A549 (cell line): ENCODE data around the gene SYNPR. TPM values are rescaled to one million over a fixed set of nuclear protein-coding genes. Genes with fewer than 3 reads are reported as not detected.

Source experiments
- ATAC-seq, 2 experiments: fragments of 200-7000 bp in 1 of 2; fragments of >200 bp in 1 of 2; cut with Nextera tagmentation in 1 of 2; cut with Tn5 transposase in 1 of 2; 3 replicates each; pipeline versions ENCODE4 v1.8.0 to v1.9.1; 2018 to 2020; ENCODE audit warnings: mild to moderate bottlenecking in 1 of 2, moderate library complexity in 1 of 2
- CTCF ChIA-PET: fragments of 300-600 bp; sonication (Branson Sonifier 250); formaldehyde crosslinking; extraction: SDS; loops from one replicate; lab custom pipeline; 2021; ENCODE audit warnings: antibody characterized with exemption, inconsistent platforms; lab: Yijun Ruan, JAX
- POLR2A ChIA-PET: fragments of 350-600 bp; formaldehyde crosslinking; extraction: SDS; loops from one replicate; lab custom pipeline; 2021; ENCODE audit warnings: antibody characterized with exemption, inconsistent platforms; lab: Yijun Ruan, JAX
- DNase-seq, 2 experiments: peaks; one replicate each; pipeline versions ENCODE4 v3.0.0 to v3.0.0-alpha.2; 2011 to 2016; ENCODE audit warnings: low read depth in 1 of 2, low spot score in 1 of 2
- FAIRE-seq: peaks from 2 replicates; lab custom pipeline; 2011; peaks lifted over from hg19 to GRCh38; lab: Jason Lieb, UNC
- H3K27ac ChIP-seq, 2 experiments: fragments of >200 bp; sonication (Bioruptor Twin); formaldehyde crosslinking; 3 replicates each; pipeline ENCODE4 v1.5.1; 2016 to 2017
- H3K4me1 ChIP-seq: fragments of >200 bp; sonication (Bioruptor Twin); formaldehyde crosslinking; 3 replicates; pipeline ENCODE4 v1.6.1; 2016
- H3K4me2 ChIP-seq: fragments of >200 bp; sonication (Bioruptor Twin); formaldehyde crosslinking; 3 replicates; pipeline ENCODE4 v1.6.1; 2016
- H3K4me3 ChIP-seq: fragments of >200 bp; sonication (Bioruptor Twin); formaldehyde crosslinking; 3 replicates; pipeline ENCODE4 v1.5.1; 2016
- H3K9me3 ChIP-seq: fragments of >200 bp; sonication (Bioruptor Twin); formaldehyde crosslinking; 3 replicates; pipeline ENCODE4 v1.6.1; 2016
- ATOH8 ChIP-seq: fragments of 250-450 bp; sonication (Bioruptor Pico); IDR thresholded peaks from 2 replicates; pipeline ENCODE4 v1.5.0; 2020; ENCODE audit warnings: low read depth, mild to moderate bottlenecking, moderate library complexity
- BCL3 ChIP-seq: fragments of >200 bp; sonication (Bioruptor Twin); formaldehyde crosslinking; IDR thresholded peaks from 3 replicates; pipeline ENCODE4 v1.6.1; 2016
- CEBPB ChIP-seq, 2 experiments: fragments of >200 bp in 1 of 2; sonication (Bioruptor Twin) in 1 of 2; formaldehyde crosslinking in 1 of 2; IDR thresholded peaks; 2 replicates each; pipeline ENCODE4 v1.6.1; 2012 to 2016
- CHD2 ChIP-seq: fragments of 150-350 bp; IDR thresholded peaks from 2 replicates; pipeline ENCODE4 v1.6.1; 2014; ENCODE audit warnings: low read length; ENCODE audit not compliant: partially characterized antibody
- CHD4 ChIP-seq: fragments of 200-600 bp; sonication (generic); IDR thresholded peaks from 2 replicates; pipeline ENCODE4 v1.6.1; 2016; ENCODE audit warnings: antibody characterized with exemption, mild to moderate bottlenecking, borderline replicate concordance
- E2F6 ChIP-seq: IDR thresholded peaks from 2 replicates; pipeline ENCODE4 v1.6.1; 2012; ENCODE audit warnings: low read depth, borderline replicate concordance
- EHMT2 ChIP-seq: fragments of 200-600 bp; sonication (generic); IDR thresholded peaks from 2 replicates; pipeline ENCODE4 v1.6.1; 2016; ENCODE audit warnings: antibody characterized with exemption, low read depth, mild to moderate bottlenecking, moderate library complexity
- ELK1 ChIP-seq: fragments of 150-350 bp; IDR thresholded peaks from 2 replicates; pipeline ENCODE4 v1.6.1; 2014; ENCODE audit warnings: low read depth, mild to moderate bottlenecking, low read length
- HDAC2 ChIP-seq: fragments of 200-600 bp; sonication (generic); IDR thresholded peaks from 2 replicates; pipeline ENCODE4 v1.6.1; 2016
- HMGXB4 ChIP-seq: fragments of 250-450 bp; sonication (Bioruptor Pico); IDR thresholded peaks from 2 replicates; pipeline ENCODE4 v1.5.0; 2021; ENCODE audit warnings: mild to moderate bottlenecking, moderate library complexity, borderline replicate concordance
- HOXA7 ChIP-seq: fragments of 250-450 bp; sonication (Bioruptor Pico); IDR thresholded peaks from 2 replicates; pipeline ENCODE4 v1.5.0; 2020; ENCODE audit warnings: mild to moderate bottlenecking, moderate library complexity
- HOXB13 ChIP-seq: fragments of 250-450 bp; sonication (Bioruptor Pico); IDR thresholded peaks from 2 replicates; pipeline ENCODE4 v1.5.0; 2020; ENCODE audit warnings: low read depth, mild to moderate bottlenecking, moderate library complexity
- HOXB5 ChIP-seq: fragments of 250-450 bp; sonication (Bioruptor Pico); IDR thresholded peaks from 2 replicates; pipeline ENCODE4 v1.5.0; 2020; ENCODE audit warnings: mild to moderate bottlenecking, moderate library complexity
- JUNB ChIP-seq: fragments of >200 bp; sonication (Bioruptor Twin); formaldehyde crosslinking; IDR thresholded peaks from 2 replicates; pipeline ENCODE4 v1.6.1; 2016
- MAFK ChIP-seq: fragments of 450-650 bp; IDR thresholded peaks from 2 replicates; pipeline ENCODE4 v1.6.1; 2014; ENCODE audit not compliant: partially characterized antibody
- MAZ ChIP-seq: fragments of 150-350 bp; IDR thresholded peaks from 2 replicates; pipeline ENCODE4 v1.6.1; 2014; ENCODE audit warnings: antibody characterized with exemption, low read depth, low read length, borderline replicate concordance
- MYC ChIP-seq: IDR thresholded peaks from 2 replicates; pipeline ENCODE4 v1.6.1; 2012; ENCODE audit warnings: mild to moderate bottlenecking, inconsistent platforms, low read length, improper control_type of control experiment, borderline replicate concordance
- NFE2L2 ChIP-seq: fragments of 150-350 bp; conservative IDR thresholded peaks from 2 replicates; pipeline ENCODE4 v1.6.1; 2014; ENCODE audit warnings: low read length
- PHF8 ChIP-seq: fragments of 200-600 bp; sonication (generic); IDR thresholded peaks from 2 replicates; pipeline ENCODE4 v1.6.1; 2016; ENCODE audit warnings: low read depth, mild to moderate bottlenecking, antibody characterized with exemption, moderate library complexity, borderline replicate concordance
- POLR2AphosphoS2 ChIP-seq: conservative IDR thresholded peaks from 2 replicates; pipeline ENCODE4 v1.6.1; 2012; ENCODE audit warnings: low read length, improper control_type of control experiment, inconsistent platforms
- RCOR1 ChIP-seq: fragments of 150-350 bp; IDR thresholded peaks from 2 replicates; pipeline ENCODE4 v1.6.1; 2014; ENCODE audit warnings: antibody characterized with exemption, low read length, low read depth
- RFX5 ChIP-seq: fragments of 450-650 bp; IDR thresholded peaks from 2 replicates; pipeline ENCODE4 v1.7.1; 2014; ENCODE audit warnings: antibody characterized with exemption, mild to moderate bottlenecking, moderate library complexity
- SREBF2 ChIP-seq: fragments of 450-650 bp; IDR thresholded peaks from 2 replicates; pipeline ENCODE4 v1.6.1; 2014; ENCODE audit warnings: mild to moderate bottlenecking, moderate library complexity
- TFCP2L1 ChIP-seq: fragments of 250-450 bp; sonication (Bioruptor Pico); IDR thresholded peaks from 2 replicates; pipeline ENCODE4 v1.5.0; 2021; ENCODE audit warnings: mild to moderate bottlenecking
- TP53 ChIP-seq: fragments of 250-450 bp; sonication (Bioruptor Pico); IDR thresholded peaks from 2 replicates; pipeline ENCODE4 v1.5.0; 2021; ENCODE audit warnings: mild to moderate bottlenecking, moderate library complexity
- ZC3H11A ChIP-seq: fragments of 450-650 bp; IDR thresholded peaks from 2 replicates; pipeline ENCODE4 v1.6.1; 2014; ENCODE audit warnings: antibody characterized with exemption, mild to moderate bottlenecking
- WGBS: methylation state at CpG from one replicate; pipeline ENCODE4 v1.1.6; 2017; ENCODE audit errors: missing lambda C conversion rate; 5-methylcytosine and 5-hydroxymethylcytosine counted together
- polyA plus RNA-seq, 4 experiments: library from polyadenylated mRNA; depleted of rRNA in 3 of 4; stranded (reverse); fragments of >200 nt; fragmentation: RNase III in 1 of 4; extraction: RNeasy Plus Mini Kit Qiagen cat#74134 plus additional on column Dnase treatment in 1 of 4; gene quantifications; 2 replicates in 3 of 4; 3 replicates in 1 of 4; pipeline ENCODE4 v1.2.3, GENCODE V29; 2011 to 2017

Gene SYNPR
- polyA plus RNA-seq, 2 of the 4 experiments (the other 2 are of a cell fraction): not detected

- TF ChIP-seq MYC (no peak), HOXA7 (no peak), HDAC2 (no peak), RCOR1 (no peak), MAZ (no peak), PHF8 (no peak), EHMT2 (no peak), MAFK (no peak), CHD4 (no peak), RFX5 (no peak), JUNB (no peak), HMGXB4 (CRISPR knock-in tag) (no peak), E2F6 (no peak), NFE2L2 (no peak), HOXB13 (CRISPR knock-in tag) (no peak), TP53 (no peak)
- WGBS: 3% methylated on average over 5 of the region's 5 CpGs
- H3K4me1 ChIP-seq: no peaks in the 10 kb centered on the region
- no peak within 1 kb of the TSS for H3K4me3 ChIP-seq
- ATAC-seq: no peak
- H3K9me3 ChIP-seq: no peaks in the 10 kb centered on the region
- no peak for FAIRE-seq
- no peak within 1 kb of the TSS for H3K4me2 ChIP-seq
- H3K27ac ChIP-seq: no peak within 1 kb of the TSS
- POLR2A ChIA-PET: no interaction called here
- no peak for DNase-seq
- CTCF ChIA-PET: no interaction called here
These were observed 374.1 kb downstream of the SYNPR start, which contains the start of gene SNTN for GRCh38 chr3:63652066-63652725. TSS of gene SNTN (plus strand) at chr3:63652675. CDS start at chr3:63652688, 13 bp downstream.

GRCh38 chr3:63654211-63654610 is 376.1 kb downstream of the SYNPR start:
- no peak for DNase-seq
- ChIA-PET CTCF (no interaction called here), POLR2A (no interaction called here)
- Histone ChIP-seq H3K4me1 (no peaks in the 10 kb centered on the region), H3K9me3 (no peaks in the 10 kb centered on the region), H3K4me3 (no peak overlapping the region), H3K27ac (no peak overlapping the region), H3K4me2 (no peak overlapping the region)
- FAIRE-seq: no peak
- no peak for ATAC-seq
- WGBS: 17% methylated on average over 4 of the region's 4 CpGs
- TF ChIP-seq NFE2L2: no peak
- TF ChIP-seq ELK1: no peak
- TF ChIP-seq TFCP2L1 (CRISPR knock-in tag): no peak
- no peak for TF ChIP-seq CHD2
- no peak for TF ChIP-seq BCL3
- no peak for TF ChIP-seq SREBF2
- no peak for TF ChIP-seq HOXB5 (CRISPR knock-in tag)
- TF ChIP-seq CEBPB (IDR thresholded peaks at IDR 0.05): no peak
- TF ChIP-seq ZC3H11A: no peak
- TF ChIP-seq POLR2AphosphoS2: no peak
- TF ChIP-seq ATOH8 (CRISPR knock-in tag): no peak
